MM.1S (cell line): ENCODE results near the gene ERCC1.

Source experiments
- DNase-seq: peaks from one replicate; pipeline ENCODE4 v3.0.0-alpha.2; 2015
- H2AFZ ChIP-seq: fragments of 300-600 bp; sonication (generic); 2 replicates; pipeline ENCODE4 v1.6.0; 2016; ENCODE audit warnings: antibody characterized with exemption, low read length
- H3F3A ChIP-seq: fragments of 300-600 bp; sonication (generic); 2 replicates; pipeline ENCODE4 v1.6.1; 2016; ENCODE audit warnings: mild to moderate bottlenecking, antibody characterized with exemption, low read length, moderate library complexity, mixed read lengths; ENCODE audit not compliant: insufficient read depth
- H3K27ac ChIP-seq: fragments of 300-600 bp; sonication (generic); 2 replicates; pipeline ENCODE4 v1.5.1; 2016; ENCODE audit warnings: mild to moderate bottlenecking, low read length
- H3K27me3 ChIP-seq: fragments of 300-600 bp; sonication (generic); replicated peaks from 2 replicates; pipeline ENCODE4 v1.6.0; 2016; ENCODE audit warnings: low read length; ENCODE audit not compliant: insufficient read depth
- H3K36me3 ChIP-seq: fragments of 300-600 bp; sonication (generic); replicated peaks from 2 replicates; pipeline ENCODE4 v1.6.1; 2016; ENCODE audit warnings: mild to moderate bottlenecking, low read length, mixed read lengths; ENCODE audit not compliant: insufficient read depth
- H3K4me1 ChIP-seq: fragments of 300-600 bp; sonication (generic); 2 replicates; pipeline ENCODE4 v1.6.1; 2016; ENCODE audit warnings: low read length, mixed read lengths
- H3K4me2 ChIP-seq: fragments of 300-600 bp; sonication (generic); 2 replicates; pipeline ENCODE4 v1.6.0; 2016; ENCODE audit warnings: low read depth, low read length
- H3K4me3 ChIP-seq: fragments of 300-600 bp; sonication (generic); 2 replicates; pipeline ENCODE4 v1.5.1; 2016; ENCODE audit warnings: low read length, mixed read lengths
- H3K79me2 ChIP-seq: fragments of 300-600 bp; sonication (generic); 2 replicates; pipeline ENCODE4 v1.6.1; 2016; ENCODE audit warnings: mixed run types, low read length, mixed read lengths
- H3K9ac ChIP-seq: fragments of 300-600 bp; sonication (generic); 2 replicates; pipeline ENCODE4 v1.6.1; 2016; ENCODE audit warnings: low read length, mixed read lengths
- H3K9me2 ChIP-seq: fragments of 300-600 bp; sonication (generic); replicated peaks from 2 replicates; pipeline ENCODE4 v1.6.1; 2016; ENCODE audit warnings: mild to moderate bottlenecking, low read length, mixed read lengths; ENCODE audit not compliant: insufficient read depth
- H3K9me3 ChIP-seq: fragments of 300-600 bp; sonication (generic); replicated peaks from 2 replicates; pipeline ENCODE4 v1.6.1; 2016; ENCODE audit warnings: mild to moderate bottlenecking, low read length, mixed read lengths; ENCODE audit not compliant: insufficient read depth
- H4K20me1 ChIP-seq: fragments of 300-600 bp; sonication (generic); 2 replicates; pipeline ENCODE4 v1.6.1; 2016; ENCODE audit warnings: mild to moderate bottlenecking, low read length, moderate library complexity, mixed read lengths; ENCODE audit not compliant: insufficient read depth
- CTCF ChIP-seq: fragments of 300-600 bp; sonication (generic); IDR thresholded peaks from 2 replicates; pipeline ENCODE4 v1.5.1; 2016; ENCODE audit warnings: antibody characterized with exemption, low read length, mixed read lengths
- EZH2 ChIP-seq: fragments of 300-600 bp; sonication (generic); optimal IDR thresholded peaks from 2 replicates; pipeline ENCODE3; 2017; ENCODE audit warnings: low read depth, mild to moderate bottlenecking, antibody characterized with exemption, low read length, mixed read lengths
- EZH2phosphoT487 ChIP-seq: fragments of 300-600 bp; sonication (generic); IDR thresholded peaks from 2 replicates; pipeline ENCODE4 v1.6.1; 2018; ENCODE audit warnings: antibody characterized with exemption, low read length

Gene ERCC1

GRCh38 chr19:45428384-45429231, 4.9 kb upstream of the ERCC1 start:
- H3F3A ChIP-seq, result peaks cover 28% of the 10 kb centered on the region
- TF ChIP-seq EZH2, result no peak
- peak; percentile 34 for TF ChIP-seq CTCF
- H3K4me3 ChIP-seq, result peak overlapping the region; percentile 44
- H3K9me3 ChIP-seq, result no peaks in the 10 kb centered on the region
- H3K27me3 ChIP-seq, result peaks cover 7% of the 10 kb centered on the region; the same call in 1 of the 2 replicates
- peaks cover 7% of the 10 kb centered on the region; the same call in 1 of the 2 replicates for H3K4me1 ChIP-seq
- peak overlapping the region; percentile 43; the same call in 1 of the 2 replicates for H2AFZ ChIP-seq
- DNase-seq, result no peak
- no peaks in the 10 kb centered on the region for H3K36me3 ChIP-seq
- peak overlapping the region; percentile 25; the same call in 1 of the 2 replicates for H3K9ac ChIP-seq
- H3K27ac ChIP-seq, result no peak overlapping the region
- H4K20me1 ChIP-seq, result no peaks in the 10 kb centered on the region
- peak overlapping the region; percentile 64 for H3K4me2 ChIP-seq
- no peaks in the 10 kb centered on the region for H3K79me2 ChIP-seq
- H3K9me2 ChIP-seq, result no peaks in the 10 kb centered on the region

GRCh38 chr19:45424191-45425058, 708 bp upstream of the ERCC1 start:
- Histone ChIP-seq H3K9me2 (no peaks in the 10 kb centered on the region), H3K9me3 (no peaks in the 10 kb centered on the region), H3K27me3 (peaks cover 7% of the 10 kb centered on the region; the same call in 1 of the 2 replicates), H3K9ac (peak overlapping the region; percentile 75), H3F3A (peaks cover 38% of the 10 kb centered on the region), H4K20me1 (no peaks in the 10 kb centered on the region), H3K27ac (peak overlapping the region; percentile 93), H3K4me2 (peak overlapping the region; percentile 95), H3K36me3 (no peaks in the 10 kb centered on the region), H3K79me2 (peaks cover 12% of the 10 kb centered on the region), H2AFZ (peak overlapping the region; percentile 70), H3K4me3 (peak overlapping the region; percentile 66), H3K4me1 (peaks cover 15% of the 10 kb centered on the region)
- TF ChIP-seq CTCF (no peak), EZH2 (no peak), EZH2phosphoT487 (no peak)
- peak; percentile 50 for DNase-seq

- 0 out of 2 replicates have a peak overlapping the region, but pooled peaks have one; percentile 18 for H2AFZ ChIP-seq
- no peak for DNase-seq
- H3K9me2 ChIP-seq, result no peaks in the 10 kb centered on the region
- peak overlapping the region; percentile 47; the same call in 1 of the 2 replicates for H3K9ac ChIP-seq
- H3K4me1 ChIP-seq, result peaks cover 23% of the 10 kb centered on the region
- H3K9me3 ChIP-seq, result no peaks in the 10 kb centered on the region
- H3K79me2 ChIP-seq, result peaks cover 16% of the 10 kb centered on the region
- H4K20me1 ChIP-seq, result no peaks in the 10 kb centered on the region
- TF ChIP-seq EZH2, result no peak
- no peak for TF ChIP-seq CTCF
- TF ChIP-seq EZH2phosphoT487, result no peak
- peak overlapping the region; percentile 72 for H3K4me2 ChIP-seq
- H3K27me3 ChIP-seq, result no peaks in the 10 kb centered on the region
- H3K27ac ChIP-seq, result peak overlapping the region; percentile 93; the same call in 1 of the 2 replicates
- peak overlapping the region; percentile 64 for H3K4me3 ChIP-seq
- no peaks in the 10 kb centered on the region for H3K36me3 ChIP-seq
- H3F3A ChIP-seq, result peaks cover 45% of the 10 kb centered on the region
Measured at GRCh38 chr19:45423033-45423588, 606 bp downstream of the ERCC1 start.
